NCI-H2081 treated with DMSO at 0.1 percent for 48 hours (cell line): ENCODE data around the gene ERN2.

Source experiments
- DNase-seq: peaks from one replicate; lab custom pipeline; 2025; lab: John Stamatoyannopoulos, UW

ERN2 gene

DNA sequence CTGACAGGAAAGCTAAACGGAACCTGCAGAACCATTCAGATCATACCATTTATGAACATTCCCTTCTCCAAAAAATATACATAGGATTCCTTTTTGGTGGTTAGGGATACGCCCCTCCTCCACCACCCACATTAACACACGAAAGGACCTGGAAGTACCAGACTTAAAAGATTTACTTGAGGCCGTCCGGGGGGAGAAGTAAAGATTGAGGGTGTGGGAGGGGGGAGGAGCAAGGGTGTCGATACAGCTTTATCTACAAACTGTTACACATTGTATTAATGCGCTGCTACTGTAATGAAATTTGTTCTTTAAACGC, 72.4 kb downstream of the ERN2 start:
- no peak for DNase-seq
